ENCODE measurements around the gene KIAA1671.

DNA sequence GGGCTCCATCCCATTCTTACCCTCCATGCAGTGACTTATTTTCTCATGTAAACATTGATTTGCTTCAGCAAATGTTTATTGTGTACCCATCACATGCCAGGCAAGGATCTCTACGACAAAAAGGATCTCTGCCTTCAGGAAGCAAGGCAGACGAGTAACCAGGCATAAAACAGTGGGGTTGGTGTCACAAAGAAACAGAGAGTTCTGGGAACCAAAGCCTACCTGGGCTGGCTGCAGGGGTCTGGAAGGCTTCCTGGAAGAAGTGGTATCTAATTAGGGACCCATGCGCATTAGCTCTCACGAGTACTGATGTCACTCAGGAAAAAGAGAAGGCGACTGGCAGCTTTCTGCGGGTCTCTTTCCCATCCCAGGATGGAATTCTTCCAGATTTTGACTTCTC, 44.5 kb downstream of the KIAA1671 start:
- TF ChIP-seq, protein P1, sequence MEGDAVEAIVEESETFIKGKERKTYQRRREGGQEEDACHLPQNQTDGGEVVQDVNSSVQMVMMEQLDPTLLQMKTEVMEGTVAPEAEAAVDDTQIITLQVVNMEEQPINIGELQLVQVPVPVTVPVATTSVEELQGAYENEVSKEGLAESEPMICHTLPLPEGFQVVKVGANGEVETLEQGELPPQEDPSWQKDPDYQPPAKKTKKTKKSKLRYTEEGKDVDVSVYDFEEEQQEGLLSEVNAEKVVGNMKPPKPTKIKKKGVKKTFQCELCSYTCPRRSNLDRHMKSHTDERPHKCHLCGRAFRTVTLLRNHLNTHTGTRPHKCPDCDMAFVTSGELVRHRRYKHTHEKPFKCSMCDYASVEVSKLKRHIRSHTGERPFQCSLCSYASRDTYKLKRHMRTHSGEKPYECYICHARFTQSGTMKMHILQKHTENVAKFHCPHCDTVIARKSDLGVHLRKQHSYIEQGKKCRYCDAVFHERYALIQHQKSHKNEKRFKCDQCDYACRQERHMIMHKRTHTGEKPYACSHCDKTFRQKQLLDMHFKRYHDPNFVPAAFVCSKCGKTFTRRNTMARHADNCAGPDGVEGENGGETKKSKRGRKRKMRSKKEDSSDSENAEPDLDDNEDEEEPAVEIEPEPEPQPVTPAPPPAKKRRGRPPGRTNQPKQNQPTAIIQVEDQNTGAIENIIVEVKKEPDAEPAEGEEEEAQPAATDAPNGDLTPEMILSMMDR (IDR thresholded peaks at IDR 0.05; ENCODE audit: low read length), result no peak
- TF ChIP-seq EZH2 (IDR thresholded peaks at IDR 0.05; ENCODE audit: borderline replicate concordance, low read length), result no peak
